GM23338 (cell line): ENCODE data around the gene CBX5. TPM values are rescaled to one million over a fixed set of nuclear protein-coding genes. Genes with fewer than 3 reads are reported as not detected.

Experiments used
- ATAC-seq: fragments of 200-7000 bp; cut with Tn5 transposase; 3 replicates; pipeline ENCODE4 v1.9.1; 2020
- DNase-seq: peaks from one replicate; pipeline ENCODE4 v3.0.0-alpha.2; 2015; ENCODE audit warnings: low spot score
- H2AFZ ChIP-seq: fragments of 200-600 bp; sonication (generic); 2 replicates; pipeline ENCODE4 v1.8.0; 2016; ENCODE audit warnings: antibody characterized with exemption, mild to moderate bottlenecking, moderate library complexity
- H3F3A ChIP-seq: fragments of 200-600 bp; sonication (generic); replicated peaks from 2 replicates; pipeline ENCODE4 v1.8.0; 2017; ENCODE audit warnings: antibody characterized with exemption, mixed run types, low read depth
- H3K27ac ChIP-seq: fragments of 200-600 bp; sonication (generic); 2 replicates; pipeline ENCODE4 v1.6.1; 2016; ENCODE audit warnings: low read depth
- H3K27me3 ChIP-seq: fragments of 200-600 bp; sonication (generic); 2 replicates; pipeline ENCODE4 v1.8.0; 2016; ENCODE audit warnings: mild to moderate bottlenecking, mixed run types, moderate library complexity; ENCODE audit not compliant: insufficient read depth
- H3K36me3 ChIP-seq: fragments of 200-600 bp; sonication (generic); 2 replicates; pipeline ENCODE4 v1.8.0; 2016; ENCODE audit warnings: mild to moderate bottlenecking; ENCODE audit not compliant: insufficient read depth
- H3K4me1 ChIP-seq: fragments of 200-600 bp; sonication (generic); 2 replicates; pipeline ENCODE4 v1.8.0; 2016; ENCODE audit warnings: mild to moderate bottlenecking, moderate library complexity; ENCODE audit not compliant: insufficient read depth
- H3K4me2 ChIP-seq: fragments of 200-600 bp; sonication (generic); 2 replicates; pipeline ENCODE4 v1.7.1; 2017; ENCODE audit warnings: mixed run types
- H3K4me3 ChIP-seq: fragments of 200-600 bp; sonication (generic); 2 replicates; pipeline ENCODE4 v1.6.1; 2016; ENCODE audit warnings: mixed run types
- H3K79me2 ChIP-seq: fragments of 200-600 bp; sonication (generic); replicated peaks from 2 replicates; pipeline ENCODE4 v1.8.0; 2017; ENCODE audit warnings: mild to moderate bottlenecking; ENCODE audit not compliant: insufficient read depth
- H3K9me2 ChIP-seq: fragments of 200-600 bp; sonication (generic); 2 replicates; pipeline ENCODE4 v1.8.0; 2017; ENCODE audit not compliant: insufficient read depth
- H4K20me1 ChIP-seq: fragments of 200-600 bp; sonication (generic); replicated peaks from 2 replicates; pipeline ENCODE4 v1.8.0; 2017; ENCODE audit warnings: mild to moderate bottlenecking; ENCODE audit not compliant: insufficient read depth
- H3K27ac Mint-ChIP-seq: 2 replicates; pipeline ENCODE4 v1.8.0; 2020; ENCODE audit warnings: inconsistent platforms, mild to moderate bottlenecking, moderate library complexity, mixed read lengths
- H3K27me3 Mint-ChIP-seq: 3 replicates; pipeline ENCODE4 v1.8.0; 2022; ENCODE audit warnings: low read depth, mild to moderate bottlenecking, moderate library complexity, mixed read lengths, inconsistent platforms; ENCODE audit not compliant: insufficient read depth, poor library complexity
- H3K36me3 Mint-ChIP-seq: 3 replicates; pipeline ENCODE4 v1.8.0; 2021; ENCODE audit warnings: low read depth, mild to moderate bottlenecking, inconsistent platforms, moderate library complexity, mixed read lengths
- H3K4me1 Mint-ChIP-seq: 3 replicates; pipeline ENCODE4 v1.8.0; 2020; ENCODE audit warnings: mild to moderate bottlenecking, inconsistent platforms, mixed read lengths
- H3K4me3 Mint-ChIP-seq: 3 replicates; pipeline ENCODE4 v1.8.0; 2021; ENCODE audit warnings: moderate library complexity, mild to moderate bottlenecking, inconsistent platforms, mixed read lengths
- H3K9me3 Mint-ChIP-seq: 3 replicates; pipeline ENCODE4 v1.8.0; 2020; ENCODE audit warnings: moderate library complexity, mild to moderate bottlenecking, inconsistent platforms, mixed read lengths
- CREB1 ChIP-seq: fragments of 250-450 bp; sonication (Bioruptor Pico); IDR thresholded peaks from 2 replicates; pipeline ENCODE4 v1.5.0; 2020; ENCODE audit warnings: low read depth, mild to moderate bottlenecking, moderate library complexity
- CTCF ChIP-seq, 2 experiments: fragments of 200-600 bp in 1 of 2; sonication (generic) in 1 of 2; conservative IDR thresholded peaks; 2 replicates each; pipeline versions ENCODE4 v1.5.1 to v1.6.1; 2016 to 2017; ENCODE audit warnings: antibody characterized with exemption in 2 of 2, low read depth in 2 of 2, mild to moderate bottlenecking in 2 of 2, moderate library complexity in 1 of 2
- ETS1 ChIP-seq: IDR thresholded peaks from 2 replicates; pipeline ENCODE4 v1.6.1; 2016; ENCODE audit warnings: antibody characterized with exemption
- EZH2 ChIP-seq: fragments of 200-600 bp; sonication (generic); IDR thresholded peaks from one replicate; pipeline ENCODE4 v1.8.0; 2017; ENCODE audit warnings: antibody characterized with exemption, mild to moderate bottlenecking, low read depth; ENCODE audit not compliant: unreplicated experiment
- EZH2phosphoT487 ChIP-seq: fragments of 200-600 bp; sonication (generic); IDR thresholded peaks from one replicate; pipeline ENCODE4 v1.8.1; 2018; ENCODE audit warnings: antibody characterized with exemption; ENCODE audit not compliant: unreplicated experiment
- JUNB ChIP-seq: IDR thresholded peaks from one replicate; pipeline ENCODE4 v1.6.1; 2016; ENCODE audit warnings: antibody characterized with exemption; ENCODE audit not compliant: unreplicated experiment
- NANOG ChIP-seq: IDR thresholded peaks from 2 replicates; pipeline ENCODE4 v1.6.1; 2016; ENCODE audit warnings: antibody characterized with exemption, borderline replicate concordance
- POLR2AphosphoS5 ChIP-seq: IDR thresholded peaks from 2 replicates; pipeline ENCODE4 v1.6.1; 2016; ENCODE audit warnings: antibody characterized with exemption, low read depth
- STAT1 ChIP-seq: IDR thresholded peaks from one replicate; pipeline ENCODE4 v1.6.1; 2016; ENCODE audit warnings: antibody characterized with exemption; ENCODE audit not compliant: unreplicated experiment
- ZNF114 ChIP-seq: fragments of 250-450 bp; sonication (Bioruptor Pico); IDR thresholded peaks from 2 replicates; pipeline ENCODE4 v1.5.0; 2020; ENCODE audit warnings: mild to moderate bottlenecking, moderate library complexity
- ZNF331 ChIP-seq: fragments of 250-450 bp; sonication (Bioruptor Pico); IDR thresholded peaks from 2 replicates; pipeline ENCODE4 v1.5.0; 2020; ENCODE audit warnings: low read depth, mild to moderate bottlenecking, moderate library complexity
- polyA plus RNA-seq: library from polyadenylated mRNA; unstranded; fragments of >200 nt; fragmentation: Nextera tagmentation; extraction: Ambion mirVana; gene quantifications from 2 replicates; pipeline ENCODE4 v1.2.1, GENCODE V29; 2016
- total RNA-seq: library from RNA; depleted of rRNA; stranded (reverse); fragments of >200 nt; shearing (Covaris generic); gene quantifications from 2 replicates; pipeline ENCODE4 v1.2.3, GENCODE V29; 2014
- TF ChIP-seq, protein P1 (sequence below): fragments of 250-450 bp; sonication (Bioruptor Pico); IDR thresholded peaks from 2 replicates; pipeline ENCODE4 v1.5.0; 2020; ENCODE audit warnings: mild to moderate bottlenecking, moderate library complexity
- TF ChIP-seq, protein P2 (sequence below): IDR thresholded peaks from one replicate; pipeline ENCODE4 v1.6.1; 2018; ENCODE audit warnings: antibody characterized with exemption; ENCODE audit not compliant: unreplicated experiment

CBX5 gene
- total and polyA plus RNA-seq, 2 experiments from 2014 or later = 152 to 212 TPM

DNA sequence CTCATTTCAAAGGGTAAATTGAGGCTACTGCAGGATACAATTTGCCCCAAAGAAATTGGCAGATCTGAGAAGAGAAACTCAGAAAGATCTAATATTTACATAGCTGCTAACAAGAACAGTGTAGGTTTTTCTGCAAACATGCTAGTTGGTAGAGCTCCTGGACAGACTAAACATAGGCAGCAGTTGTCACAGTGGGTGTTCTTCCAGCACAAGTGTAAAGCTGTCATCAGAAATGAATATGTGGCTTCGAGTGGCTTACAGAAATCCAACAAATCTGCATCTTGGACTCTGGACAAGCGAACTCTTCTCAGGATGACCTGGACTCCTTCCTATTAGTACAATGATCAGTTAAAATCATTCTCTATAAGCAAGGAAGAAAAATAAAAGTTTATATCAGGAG, 5.9 kb downstream of the CBX5 start:
- TF ChIP-seq CTCF (conservative IDR thresholded peaks at IDR 0.05; ENCODE audit: low read depth in 2 of 2) (no peak), ZNF331 (CRISPR knock-in tag) (no peak), STAT1 (no peak), NANOG (no peak), CREB1 (CRISPR knock-in tag) (no peak), POLR2AphosphoS5 (no peak), ZNF114 (no peak), EZH2phosphoT487 (no peak), ETS1 (no peak), EZH2 (no peak), JUNB (no peak)
- TF ChIP-seq, protein P1, sequence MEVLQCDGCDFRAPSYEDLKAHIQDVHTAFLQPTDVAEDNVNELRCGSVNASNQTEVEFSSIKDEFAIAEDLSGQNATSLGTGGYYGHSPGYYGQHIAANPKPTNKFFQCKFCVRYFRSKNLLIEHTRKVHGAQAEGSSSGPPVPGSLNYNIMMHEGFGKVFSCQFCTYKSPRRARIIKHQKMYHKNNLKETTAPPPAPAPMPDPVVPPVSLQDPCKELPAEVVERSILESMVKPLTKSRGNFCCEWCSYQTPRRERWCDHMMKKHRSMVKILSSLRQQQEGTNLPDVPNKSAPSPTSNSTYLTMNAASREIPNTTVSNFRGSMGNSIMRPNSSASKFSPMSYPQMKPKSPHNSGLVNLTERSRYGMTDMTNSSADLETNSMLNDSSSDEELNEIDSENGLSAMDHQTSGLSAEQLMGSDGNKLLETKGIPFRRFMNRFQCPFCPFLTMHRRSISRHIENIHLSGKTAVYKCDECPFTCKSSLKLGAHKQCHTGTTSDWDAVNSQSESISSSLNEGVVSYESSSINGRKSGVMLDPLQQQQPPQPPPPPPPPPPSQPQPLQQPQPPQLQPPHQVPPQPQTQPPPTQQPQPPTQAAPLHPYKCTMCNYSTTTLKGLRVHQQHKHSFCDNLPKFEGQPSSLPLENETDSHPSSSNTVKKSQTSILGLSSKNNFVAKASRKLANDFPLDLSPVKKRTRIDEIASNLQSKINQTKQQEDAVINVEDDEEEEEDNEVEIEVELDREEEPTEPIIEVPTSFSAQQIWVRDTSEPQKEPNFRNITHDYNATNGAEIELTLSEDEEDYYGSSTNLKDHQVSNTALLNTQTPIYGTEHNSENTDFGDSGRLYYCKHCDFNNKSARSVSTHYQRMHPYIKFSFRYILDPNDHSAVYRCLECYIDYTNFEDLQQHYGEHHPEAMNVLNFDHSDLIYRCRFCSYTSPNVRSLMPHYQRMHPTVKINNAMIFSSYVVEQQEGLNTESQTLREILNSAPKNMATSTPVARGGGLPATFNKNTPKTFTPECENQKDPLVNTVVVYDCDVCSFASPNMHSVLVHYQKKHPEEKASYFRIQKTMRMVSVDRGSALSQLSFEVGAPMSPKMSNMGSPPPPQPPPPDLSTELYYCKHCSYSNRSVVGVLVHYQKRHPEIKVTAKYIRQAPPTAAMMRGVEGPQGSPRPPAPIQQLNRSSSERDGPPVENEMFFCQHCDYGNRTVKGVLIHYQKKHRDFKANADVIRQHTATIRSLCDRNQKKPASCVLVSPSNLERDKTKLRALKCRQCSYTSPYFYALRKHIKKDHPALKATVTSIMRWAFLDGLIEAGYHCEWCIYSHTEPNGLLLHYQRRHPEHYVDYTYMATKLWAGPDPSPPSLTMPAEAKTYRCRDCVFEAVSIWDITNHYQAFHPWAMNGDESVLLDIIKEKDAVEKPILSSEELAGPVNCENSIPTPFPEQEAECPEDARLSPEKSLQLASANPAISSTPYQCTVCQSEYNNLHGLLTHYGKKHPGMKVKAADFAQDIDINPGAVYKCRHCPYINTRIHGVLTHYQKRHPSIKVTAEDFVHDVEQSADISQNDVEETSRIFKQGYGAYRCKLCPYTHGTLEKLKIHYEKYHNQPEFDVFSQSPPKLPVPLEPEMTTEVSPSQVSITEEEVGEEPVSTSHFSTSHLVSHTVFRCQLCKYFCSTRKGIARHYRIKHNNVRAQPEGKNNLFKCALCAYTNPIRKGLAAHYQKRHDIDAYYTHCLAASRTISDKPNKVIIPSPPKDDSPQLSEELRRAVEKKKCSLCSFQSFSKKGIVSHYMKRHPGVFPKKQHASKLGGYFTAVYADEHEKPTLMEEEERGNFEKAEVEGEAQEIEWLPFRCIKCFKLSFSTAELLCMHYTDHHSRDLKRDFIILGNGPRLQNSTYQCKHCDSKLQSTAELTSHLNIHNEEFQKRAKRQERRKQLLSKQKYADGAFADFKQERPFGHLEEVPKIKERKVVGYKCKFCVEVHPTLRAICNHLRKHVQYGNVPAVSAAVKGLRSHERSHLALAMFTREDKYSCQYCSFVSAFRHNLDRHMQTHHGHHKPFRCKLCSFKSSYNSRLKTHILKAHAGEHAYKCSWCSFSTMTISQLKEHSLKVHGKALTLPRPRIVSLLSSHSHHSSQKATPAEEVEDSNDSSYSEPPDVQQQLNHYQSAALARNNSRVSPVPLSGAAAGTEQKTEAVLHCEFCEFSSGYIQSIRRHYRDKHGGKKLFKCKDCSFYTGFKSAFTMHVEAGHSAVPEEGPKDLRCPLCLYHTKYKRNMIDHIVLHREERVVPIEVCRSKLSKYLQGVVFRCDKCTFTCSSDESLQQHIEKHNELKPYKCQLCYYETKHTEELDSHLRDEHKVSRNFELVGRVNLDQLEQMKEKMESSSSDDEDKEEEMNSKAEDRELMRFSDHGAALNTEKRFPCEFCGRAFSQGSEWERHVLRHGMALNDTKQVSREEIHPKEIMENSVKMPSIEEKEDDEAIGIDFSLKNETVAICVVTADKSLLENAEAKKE = no peak
- TF ChIP-seq, protein P2, sequence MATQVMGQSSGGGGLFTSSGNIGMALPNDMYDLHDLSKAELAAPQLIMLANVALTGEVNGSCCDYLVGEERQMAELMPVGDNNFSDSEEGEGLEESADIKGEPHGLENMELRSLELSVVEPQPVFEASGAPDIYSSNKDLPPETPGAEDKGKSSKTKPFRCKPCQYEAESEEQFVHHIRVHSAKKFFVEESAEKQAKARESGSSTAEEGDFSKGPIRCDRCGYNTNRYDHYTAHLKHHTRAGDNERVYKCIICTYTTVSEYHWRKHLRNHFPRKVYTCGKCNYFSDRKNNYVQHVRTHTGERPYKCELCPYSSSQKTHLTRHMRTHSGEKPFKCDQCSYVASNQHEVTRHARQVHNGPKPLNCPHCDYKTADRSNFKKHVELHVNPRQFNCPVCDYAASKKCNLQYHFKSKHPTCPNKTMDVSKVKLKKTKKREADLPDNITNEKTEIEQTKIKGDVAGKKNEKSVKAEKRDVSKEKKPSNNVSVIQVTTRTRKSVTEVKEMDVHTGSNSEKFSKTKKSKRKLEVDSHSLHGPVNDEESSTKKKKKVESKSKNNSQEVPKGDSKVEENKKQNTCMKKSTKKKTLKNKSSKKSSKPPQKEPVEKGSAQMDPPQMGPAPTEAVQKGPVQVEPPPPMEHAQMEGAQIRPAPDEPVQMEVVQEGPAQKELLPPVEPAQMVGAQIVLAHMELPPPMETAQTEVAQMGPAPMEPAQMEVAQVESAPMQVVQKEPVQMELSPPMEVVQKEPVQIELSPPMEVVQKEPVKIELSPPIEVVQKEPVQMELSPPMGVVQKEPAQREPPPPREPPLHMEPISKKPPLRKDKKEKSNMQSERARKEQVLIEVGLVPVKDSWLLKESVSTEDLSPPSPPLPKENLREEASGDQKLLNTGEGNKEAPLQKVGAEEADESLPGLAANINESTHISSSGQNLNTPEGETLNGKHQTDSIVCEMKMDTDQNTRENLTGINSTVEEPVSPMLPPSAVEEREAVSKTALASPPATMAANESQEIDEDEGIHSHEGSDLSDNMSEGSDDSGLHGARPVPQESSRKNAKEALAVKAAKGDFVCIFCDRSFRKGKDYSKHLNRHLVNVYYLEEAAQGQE = no peak
- Histone ChIP-seq H3K27ac (peak overlapping the region; percentile 52; the same call in 1 of the 2 replicates), H3K4me3 (no peak overlapping the region), H3K79me2 (peaks cover 59% of the 10 kb centered on the region), H3K27me3 (no peaks in the 10 kb centered on the region), H2AFZ (no peak overlapping the region), H3K36me3 (peaks cover 11% of the 10 kb centered on the region; the same call in 1 of the 2 replicates), H3K4me1 (peaks cover 20% of the 10 kb centered on the region), H3F3A (no peaks in the 10 kb centered on the region), H4K20me1 (peaks cover 26% of the 10 kb centered on the region), H3K9me2 (no peaks in the 10 kb centered on the region), H3K4me2 (no peak overlapping the region)
- no peak for ATAC-seq
- peaks cover 10% of the 10 kb centered on the region for H3K27me3 Mint-ChIP-seq
- no peak overlapping the region for H3K4me3 Mint-ChIP-seq
- H3K4me1 Mint-ChIP-seq = peaks cover 21% of the 10 kb centered on the region; the same call in 2 of the 3 replicates
- H3K27ac Mint-ChIP-seq = no peak overlapping the region
- H3K9me3 Mint-ChIP-seq = no peaks in the 10 kb centered on the region
- no peak for DNase-seq
- peaks cover 21% of the 10 kb centered on the region for H3K36me3 Mint-ChIP-seq
